GM12801 (cell line): ENCODE data around the gene CNTROB.

Source experiments
- CTCF ChIP-seq: IDR thresholded peaks from one replicate; pipeline ENCODE4 v1.5.1; 2011; ENCODE audit warnings: control low read depth; ENCODE audit not compliant: insufficient read length; ENCODE audit errors: extremely low read depth

CNTROB gene

GRCh38 chr17:7912927-7913524 is 19.0 kb upstream of the CNTROB start:
- TF ChIP-seq CTCF = no peak

- no peak for TF ChIP-seq CTCF
Observed at GRCh38 chr17:7915179-7915610, 16.8 kb upstream of the CNTROB start.

DNA sequence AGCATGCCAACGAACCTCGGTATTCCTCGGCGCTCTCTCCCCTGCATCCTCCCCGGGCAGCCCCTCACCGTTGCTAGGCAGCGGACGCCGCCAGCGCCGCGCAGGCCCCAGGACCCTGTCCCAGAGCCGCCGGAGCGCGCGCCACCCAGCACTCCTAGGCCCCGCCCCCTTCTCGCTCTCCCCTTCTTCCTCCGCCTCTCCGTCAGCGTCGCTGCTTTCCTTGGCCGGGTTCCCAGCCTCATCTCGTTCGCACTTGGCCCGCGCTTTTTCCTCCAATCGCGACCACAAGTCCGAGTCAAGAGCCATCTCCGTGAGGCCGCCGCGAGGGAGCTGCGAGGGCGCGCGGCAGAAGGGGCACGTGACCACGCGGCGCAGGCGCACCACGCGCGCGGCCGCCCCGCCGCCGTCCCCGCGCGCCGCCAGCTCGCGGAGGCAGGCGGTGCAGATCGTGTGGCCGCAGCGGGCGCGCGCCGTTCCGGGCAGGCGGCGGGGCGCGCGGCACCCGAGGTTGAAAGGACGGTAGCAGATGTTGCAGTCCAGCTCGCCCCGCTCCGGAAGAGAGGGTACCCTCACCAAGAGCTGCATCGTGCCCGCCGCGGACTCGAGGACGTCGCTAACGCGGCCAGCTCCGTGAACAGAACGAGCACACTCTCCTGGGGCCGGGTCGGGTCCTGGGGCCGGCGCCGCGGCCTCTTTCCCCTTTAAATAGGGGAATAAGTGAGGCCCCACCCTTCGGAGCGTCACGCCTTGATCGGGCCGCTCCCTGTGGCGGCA is 16.2 kb upstream of the CNTROB start, which contains the start of gene RNF227:
Gene RNF227, minus strand, starts transcription at position 679 of the 774 bp plus-strand sequence. Its CDS starts 94 bp downstream, at position 585.
- no peak for TF ChIP-seq CTCF

DNA sequence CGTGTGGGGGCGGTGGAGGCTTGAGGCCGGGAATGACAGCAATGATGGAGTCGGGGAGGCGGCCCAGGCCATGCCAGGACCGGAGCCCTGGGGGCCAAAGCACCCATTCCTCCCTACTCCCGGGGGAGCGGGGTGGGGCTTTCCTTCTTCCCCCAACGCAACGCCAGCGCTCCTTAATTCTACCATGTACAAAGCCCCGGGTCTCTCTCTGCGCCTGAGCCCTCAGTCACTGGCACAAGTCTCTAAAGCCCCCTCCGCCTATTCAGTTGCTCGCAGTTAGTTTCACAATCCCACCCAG is 15.7 kb upstream of the CNTROB start:
- TF ChIP-seq CTCF = no peak

GRCh38 chr17:7916808-7917207 is 15.2 kb upstream of the CNTROB start:
- TF ChIP-seq CTCF = no peak

DNA sequence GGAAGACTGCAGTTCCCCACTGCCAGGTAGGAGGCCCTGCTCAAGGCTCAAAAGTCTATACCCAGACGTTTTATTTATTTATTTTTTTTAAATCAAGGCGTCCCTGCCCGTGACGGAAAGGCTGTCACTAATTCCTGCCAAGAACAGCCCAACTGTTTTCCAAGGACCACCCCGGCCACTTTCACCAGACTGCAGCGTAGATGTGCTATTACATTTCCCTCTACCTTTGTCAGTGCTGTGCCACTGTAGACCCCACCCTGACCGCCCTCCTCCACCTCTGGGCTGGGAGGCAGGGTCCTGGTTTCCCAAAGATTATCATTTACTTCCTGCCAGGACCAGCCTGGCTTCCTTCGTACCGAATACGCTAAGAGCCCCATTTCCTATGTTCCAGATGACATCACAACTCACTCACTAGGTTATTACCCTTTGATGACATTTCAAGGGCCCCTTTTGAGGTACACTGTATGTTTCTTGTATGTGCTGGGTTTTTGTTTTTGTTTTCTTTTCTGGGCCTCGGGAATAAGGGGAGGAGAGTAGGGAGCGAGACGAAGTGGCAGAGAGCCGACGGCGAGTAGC is 9.6 kb upstream of the CNTROB start:
- TF ChIP-seq CTCF = no peak

GRCh38 chr17:7922845-7923628 is 9.0 kb upstream of the CNTROB start:
- TF ChIP-seq CTCF = no peak
